ENCODE measurements around the gene RPA3.

RPA3 gene

GRCh38 chr7:7688956-7689355 is 29.5 kb downstream of the RPA3 start:
- H2AFZ ChIP-seq (ENCODE audit: low read depth, low read length), result no peak overlapping the region
- H3K27me3 ChIP-seq (ENCODE audit: low read depth, low read length), result no peaks in the 10 kb centered on the region
- H3K36me3 ChIP-seq (replicated peaks; ENCODE audit: low read depth, low read length), result no peaks in the 10 kb centered on the region
- no peak overlapping the region for H3K4me3 ChIP-seq (ENCODE audit: low read length)
- H3K9me3 ChIP-seq (ENCODE audit: insufficient read depth, low read length), result no peaks in the 10 kb centered on the region
- H3K27ac ChIP-seq (ENCODE audit: low read length), result no peak overlapping the region
- TF ChIP-seq CTCF (IDR thresholded peaks at IDR 0.05; ENCODE audit: low read depth, low read length) (no peak), EZH2phosphoT487 (IDR thresholded peaks at IDR 0.05; ENCODE audit: low read depth) (no peak)
- no peak overlapping the region for H3K4me2 ChIP-seq (ENCODE audit: low read length)
- H3K9ac ChIP-seq (ENCODE audit: low read length), result no peak overlapping the region
- H4K20me1 ChIP-seq (ENCODE audit: insufficient read depth, low read length), result no peaks in the 10 kb centered on the region
- H3K4me1 ChIP-seq (ENCODE audit: low read length), result no peaks in the 10 kb centered on the region
- H3K79me2 ChIP-seq (ENCODE audit: low read length), result no peaks in the 10 kb centered on the region

GRCh38 chr7:7688310-7688709 is 30.1 kb downstream of the RPA3 start:
- TF ChIP-seq CTCF (IDR thresholded peaks at IDR 0.05; ENCODE audit: low read depth, low read length), result no peak
- no peaks in the 10 kb centered on the region for H3K79me2 ChIP-seq (ENCODE audit: low read length)
- no peak overlapping the region for H3K27ac ChIP-seq (ENCODE audit: low read length)
- H3K4me2 ChIP-seq (ENCODE audit: low read length), result no peak overlapping the region
- H3K9ac ChIP-seq (ENCODE audit: low read length), result no peak overlapping the region
- no peaks in the 10 kb centered on the region for H4K20me1 ChIP-seq (ENCODE audit: insufficient read depth, low read length)
- no peaks in the 10 kb centered on the region for H3K36me3 ChIP-seq (replicated peaks; ENCODE audit: low read depth, low read length)
- H3K9me3 ChIP-seq (ENCODE audit: insufficient read depth, low read length), result no peaks in the 10 kb centered on the region
- H3K4me1 ChIP-seq (ENCODE audit: low read length), result no peaks in the 10 kb centered on the region
- H2AFZ ChIP-seq (ENCODE audit: low read depth, low read length), result no peak overlapping the region
- H3K4me3 ChIP-seq (ENCODE audit: low read length), result no peak overlapping the region
- no peaks in the 10 kb centered on the region for H3K27me3 ChIP-seq (ENCODE audit: low read depth, low read length)

- Histone ChIP-seq H3K4me1 (ENCODE audit: low read length) (no peaks in the 10 kb centered on the region), H3K27me3 (ENCODE audit: low read depth, low read length) (no peaks in the 10 kb centered on the region), H4K20me1 (ENCODE audit: insufficient read depth, low read length) (no peaks in the 10 kb centered on the region), H3K9ac (ENCODE audit: low read length) (no peak overlapping the region), H3K4me3 (ENCODE audit: low read length) (no peak overlapping the region), H3K79me2 (ENCODE audit: low read length) (no peaks in the 10 kb centered on the region), H3K9me3 (ENCODE audit: insufficient read depth, low read length) (no peaks in the 10 kb centered on the region), H3K36me3 (replicated peaks; ENCODE audit: low read depth, low read length) (no peaks in the 10 kb centered on the region), H3K4me2 (ENCODE audit: low read length) (no peak overlapping the region), H2AFZ (ENCODE audit: low read depth, low read length) (no peak overlapping the region), H3K27ac (ENCODE audit: low read length) (no peak overlapping the region)
- TF ChIP-seq CTCF (IDR thresholded peaks at IDR 0.05; ENCODE audit: low read depth, low read length), result no peak
- no peak for TF ChIP-seq EZH2phosphoT487 (IDR thresholded peaks at IDR 0.05; ENCODE audit: low read depth)
These were observed 30.6 kb downstream of the RPA3 start for GRCh38 chr7:7687800-7688199.

GRCh38 chr7:7686811-7687508 is 31.4 kb downstream of the RPA3 start:
- Histone ChIP-seq H3K4me3 (ENCODE audit: low read length) (no peak overlapping the region), H3K27me3 (ENCODE audit: low read depth, low read length) (no peaks in the 10 kb centered on the region), H2AFZ (ENCODE audit: low read depth, low read length) (no peak overlapping the region), H4K20me1 (ENCODE audit: insufficient read depth, low read length) (no peaks in the 10 kb centered on the region), H3K4me1 (ENCODE audit: low read length) (peaks cover 3% of the 10 kb centered on the region; the same call in 1 of the 2 replicates), H3K36me3 (replicated peaks; ENCODE audit: low read depth, low read length) (no peaks in the 10 kb centered on the region), H3K9ac (ENCODE audit: low read length) (no peak overlapping the region), H3K4me2 (ENCODE audit: low read length) (no peak overlapping the region), H3K9me3 (ENCODE audit: insufficient read depth, low read length) (no peaks in the 10 kb centered on the region), H3K27ac (ENCODE audit: low read length) (no peak overlapping the region), H3K79me2 (ENCODE audit: low read length) (no peaks in the 10 kb centered on the region)
- TF ChIP-seq CTCF (IDR thresholded peaks at IDR 0.05; ENCODE audit: low read depth, low read length) (no peak), EZH2phosphoT487 (IDR thresholded peaks at IDR 0.05; ENCODE audit: low read depth) (no peak)

Measured in OCI-LY3 (cell line).